Type B pancreatic cell (in vitro differentiated cells): ENCODE data around the gene ITGB2. TPM values are rescaled to one million over a fixed set of nuclear protein-coding genes. Genes with fewer than 3 reads are reported as not detected.
A peak's percentile ranks its signal among the peaks of the same experiment; 100 is the strongest.

Experiments used
- DNase-seq: peaks from one replicate; pipeline ENCODE4 v3.0.0; 2021; ENCODE audit warnings: mixed read lengths; ENCODE audit not compliant: unreplicated experiment; ENCODE audit errors: extremely low spot score
- H3K27ac Mint-ChIP-seq: 2 replicates; pipeline ENCODE4 v1.8.0; 2021; ENCODE audit warnings: mild to moderate bottlenecking, mixed read lengths
- H3K27me3 Mint-ChIP-seq: 2 replicates; pipeline ENCODE4 v1.8.0; 2021; ENCODE audit warnings: mixed read lengths
- H3K36me3 Mint-ChIP-seq: 2 replicates; pipeline ENCODE4 v1.8.0; 2021; ENCODE audit warnings: mixed read lengths
- H3K4me1 Mint-ChIP-seq: one replicate; pipeline ENCODE4 v1.8.0; 2021; ENCODE audit warnings: mixed read lengths; ENCODE audit not compliant: unreplicated experiment
- H3K4me3 Mint-ChIP-seq: 2 replicates; pipeline ENCODE4 v1.8.0; 2021; ENCODE audit warnings: mild to moderate bottlenecking, mixed read lengths
- H3K9me3 Mint-ChIP-seq: 2 replicates; pipeline ENCODE4 v1.8.0; 2021; ENCODE audit warnings: mixed read lengths
- total RNA-seq: library from RNA; stranded (reverse); gene quantifications from 2 replicates; pipeline ENCODE4 v1.2.1, GENCODE V29; 2021; ENCODE audit warnings: low replicate concordance
- TF ChIP-seq, protein P1 (sequence below): fragments of 200-600 bp; sonication (generic); conservative IDR thresholded peaks from 2 replicates; pipeline ENCODE4 v1.5.0; 2021; ENCODE audit warnings: antibody characterized with exemption, mild to moderate bottlenecking

ITGB2 gene
- total RNA-seq, 1 donor from 2014 or later: 0.80 TPM

- Mint-ChIP-seq H3K4me3 (no peak overlapping the region), H3K36me3 (no peaks in the 10 kb centered on the region), H3K27me3 (peaks cover 9% of the 10 kb centered on the region), H3K27ac (no peak overlapping the region), H3K9me3 (no peaks in the 10 kb centered on the region), H3K4me1 (no peaks in the 10 kb centered on the region)
- no peak for DNase-seq
- TF ChIP-seq, protein P1, sequence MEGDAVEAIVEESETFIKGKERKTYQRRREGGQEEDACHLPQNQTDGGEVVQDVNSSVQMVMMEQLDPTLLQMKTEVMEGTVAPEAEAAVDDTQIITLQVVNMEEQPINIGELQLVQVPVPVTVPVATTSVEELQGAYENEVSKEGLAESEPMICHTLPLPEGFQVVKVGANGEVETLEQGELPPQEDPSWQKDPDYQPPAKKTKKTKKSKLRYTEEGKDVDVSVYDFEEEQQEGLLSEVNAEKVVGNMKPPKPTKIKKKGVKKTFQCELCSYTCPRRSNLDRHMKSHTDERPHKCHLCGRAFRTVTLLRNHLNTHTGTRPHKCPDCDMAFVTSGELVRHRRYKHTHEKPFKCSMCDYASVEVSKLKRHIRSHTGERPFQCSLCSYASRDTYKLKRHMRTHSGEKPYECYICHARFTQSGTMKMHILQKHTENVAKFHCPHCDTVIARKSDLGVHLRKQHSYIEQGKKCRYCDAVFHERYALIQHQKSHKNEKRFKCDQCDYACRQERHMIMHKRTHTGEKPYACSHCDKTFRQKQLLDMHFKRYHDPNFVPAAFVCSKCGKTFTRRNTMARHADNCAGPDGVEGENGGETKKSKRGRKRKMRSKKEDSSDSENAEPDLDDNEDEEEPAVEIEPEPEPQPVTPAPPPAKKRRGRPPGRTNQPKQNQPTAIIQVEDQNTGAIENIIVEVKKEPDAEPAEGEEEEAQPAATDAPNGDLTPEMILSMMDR: no peak
These were observed 82.4 kb downstream of the ITGB2 start for GRCh38 chr21:44838039-44838895.

DNA sequence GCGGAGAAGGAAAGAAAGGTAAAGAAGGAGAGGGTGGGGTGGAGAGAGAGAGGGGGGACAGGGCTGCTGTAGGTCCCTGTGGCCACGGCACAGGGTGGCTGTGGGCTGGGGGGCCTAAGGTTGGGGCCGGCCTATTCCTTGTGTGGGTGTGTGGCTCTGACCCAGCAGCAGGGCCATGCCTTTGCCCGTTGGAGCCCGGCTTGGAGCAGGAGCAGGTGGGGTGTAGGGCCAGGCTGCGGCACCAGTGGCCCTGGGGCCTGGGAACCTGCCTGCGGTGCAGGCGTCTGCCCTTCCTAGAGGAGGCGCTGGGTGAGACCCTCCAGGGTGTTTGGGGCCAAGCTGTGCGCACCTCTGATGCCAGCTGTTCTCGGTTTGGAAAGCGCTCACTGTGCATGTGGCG, 83.2 kb downstream of the ITGB2 start:
- no peaks in the 10 kb centered on the region for H3K36me3 Mint-ChIP-seq
- H3K27ac Mint-ChIP-seq: no peak overlapping the region
- H3K4me3 Mint-ChIP-seq: no peak overlapping the region
- TF ChIP-seq, protein P1: no peak
- H3K27me3 Mint-ChIP-seq: peaks cover 7% of the 10 kb centered on the region
- no peaks in the 10 kb centered on the region for H3K4me1 Mint-ChIP-seq
- DNase-seq: no peak
- H3K9me3 Mint-ChIP-seq: no peaks in the 10 kb centered on the region

GRCh38 chr21:44836666-44837471, 83.8 kb downstream of the ITGB2 start:
- DNase-seq: no peak
- TF ChIP-seq, protein P1: no peak

GRCh38 chr21:44836349-44836665, 84.4 kb downstream of the ITGB2 start:
- Mint-ChIP-seq H3K4me3 (peak overlapping the region; percentile 25), H3K4me1 (no peaks in the 10 kb centered on the region), H3K27ac (peak overlapping the region; percentile 29), H3K9me3 (no peaks in the 10 kb centered on the region), H3K27me3 (peaks cover 3% of the 10 kb centered on the region), H3K36me3 (no peaks in the 10 kb centered on the region)
- TF ChIP-seq, protein P1: no peak
- no peak for DNase-seq

More at GRCh38 chr21:44836666-44837471, 83.8 kb downstream of the ITGB2 start:
- Mint-ChIP-seq H3K36me3 (no peaks in the 10 kb centered on the region), H3K9me3 (no peaks in the 10 kb centered on the region), H3K27ac (peak overlapping the region; percentile 29), H3K4me3 (peak overlapping the region; percentile 25), H3K27me3 (peaks cover 7% of the 10 kb centered on the region), H3K4me1 (no peaks in the 10 kb centered on the region)

Other genes with a start within 250 kb of the ITGB2 start
- gene KRTAP12-1, start 238.7 kb downstream of the ITGB2 start, total RNA-seq: not detected in 2 replicates
- not detected in 2 replicates for gene KRTAP10-12, start 223.7 kb downstream of the ITGB2 start, total RNA-seq
- 0.34 and 0.59 TPM in 2 replicates for gene TSPEAR, start 209.3 kb downstream of the ITGB2 start, total RNA-seq
- 75.6 and 92.4 TPM in 2 replicates for gene UBE2G2, start 119.1 kb downstream of the ITGB2 start, total RNA-seq
- gene SUMO3, start 102.8 kb downstream of the ITGB2 start, total RNA-seq: 61.0 and 81.2 TPM in 2 replicates
- 168 and 195 TPM in 2 replicates for gene PTTG1IP, start 47.2 kb downstream of the ITGB2 start, total RNA-seq
- gene SLX9, start 19.1 kb upstream of the ITGB2 start, total RNA-seq: 25.6 and 33.3 TPM in 2 replicates
- 20.7 and 20.9 TPM in 2 replicates for gene ADARB1, start 153.7 kb upstream of the ITGB2 start, total RNA-seq